Right forelimb (tissue), 1 donor: ENCODE results near the gene RASEF.
"Not testable (repeated sequence)": the region's sequence is repeated elsewhere in the genome, so short reads cannot be mapped to it uniquely, and the experiment has no call there.

Source experiments
- DNase-seq: peaks from one replicate; pipeline ENCODE4 v3.0.0-alpha.2; 2018

The RASEF gene

GRCh38 chr9:83062651-83063527 lies at the start of gene RASEF:
RASEF (minus strand) TSS chr9:83063142; CDS start chr9:83062867, 275 bp downstream.
- DNase-seq = peak; percentile 70

DNA sequence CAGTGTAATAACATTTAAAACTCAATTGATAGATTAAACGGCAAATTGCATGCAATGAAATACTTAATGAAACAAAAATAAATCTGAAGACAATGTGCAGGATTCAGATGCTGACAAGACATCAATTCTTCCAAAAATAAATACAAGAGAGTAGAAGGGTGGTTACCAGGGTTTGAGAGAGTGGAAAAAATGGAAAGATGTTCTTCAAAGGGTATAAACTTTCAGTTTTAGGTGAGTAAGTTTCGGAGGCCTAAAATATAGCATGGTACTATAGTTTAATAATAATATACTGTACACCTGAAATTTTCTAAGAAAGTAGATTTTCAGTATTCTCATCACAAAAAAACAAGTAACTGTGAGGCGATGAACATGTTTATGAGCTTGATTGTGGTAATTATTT lies 48.2 kb upstream of the RASEF start:
- no peak for DNase-seq

- DNase-seq = no peak
These were observed 46.4 kb upstream of the RASEF start for GRCh38 chr9:83109296-83109695.

DNA sequence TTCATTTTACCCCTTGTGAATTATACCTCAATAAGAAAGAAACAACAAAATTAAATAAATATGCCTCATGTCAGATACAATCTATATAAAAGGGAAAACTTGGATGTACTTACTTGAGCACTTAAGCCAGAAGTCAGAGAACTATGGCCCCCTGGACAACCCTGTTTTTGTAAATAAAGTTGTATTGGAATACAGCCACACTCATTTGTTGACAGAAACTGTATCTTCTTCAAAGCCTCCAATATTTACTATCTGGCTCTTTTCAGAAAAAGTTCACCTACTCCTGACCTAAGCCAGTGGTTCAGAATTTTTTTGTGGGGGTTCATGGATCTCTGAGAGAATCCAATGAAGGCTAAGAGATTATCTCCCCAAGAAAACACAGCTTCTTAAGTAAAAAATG lies 45.3 kb upstream of the RASEF start:
- DNase-seq = no peak

GRCh38 chr9:83106772-83107171 lies 43.8 kb upstream of the RASEF start:
- no peak for DNase-seq

DNA sequence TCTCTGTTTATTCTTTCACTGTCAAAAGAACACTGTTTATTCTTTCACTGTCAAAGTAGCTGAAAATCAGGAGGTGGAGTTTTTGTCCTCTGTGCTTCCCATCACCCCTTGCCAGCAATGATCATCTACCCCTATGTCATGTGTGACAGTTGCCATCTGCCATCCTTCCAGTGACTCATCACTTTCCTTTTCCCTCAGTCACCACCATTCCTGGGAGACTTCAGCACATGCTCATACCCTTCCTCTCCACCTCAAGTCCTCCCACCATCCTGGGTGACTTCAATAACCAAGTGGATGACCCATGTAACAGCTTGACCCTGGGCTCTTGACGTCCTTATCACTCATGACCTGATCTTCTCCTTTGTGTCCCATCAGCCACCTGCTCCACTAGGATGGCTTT lies 43.3 kb upstream of the RASEF start:
- DNase-seq = no peak

DNA sequence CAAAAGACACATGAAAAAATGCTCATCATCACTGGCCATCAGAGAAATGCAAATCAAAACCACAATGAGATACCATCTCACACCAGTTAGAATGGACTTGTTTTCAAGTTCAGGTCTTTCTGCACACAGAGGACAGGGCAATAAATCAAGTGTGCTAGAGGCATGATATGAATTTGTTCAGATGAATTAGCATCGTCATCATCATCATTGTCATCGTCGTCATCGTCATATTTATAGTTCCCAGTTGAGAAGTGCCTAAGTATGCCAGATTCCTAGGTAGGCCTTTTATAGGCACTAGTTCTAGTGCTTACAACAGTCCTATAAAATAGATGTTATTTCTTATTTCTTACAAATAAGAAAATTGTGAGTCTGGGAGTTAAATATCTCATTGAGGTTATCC lies 34.7 kb upstream of the RASEF start:
- no peak for DNase-seq

- not testable (repeated sequence) for DNase-seq
These were observed 30.4 kb upstream of the RASEF start for GRCh38 chr9:83093311-83093710.

- DNase-seq = no peak
These were observed 18.9 kb upstream of the RASEF start for GRCh38 chr9:83081846-83082245.

DNA sequence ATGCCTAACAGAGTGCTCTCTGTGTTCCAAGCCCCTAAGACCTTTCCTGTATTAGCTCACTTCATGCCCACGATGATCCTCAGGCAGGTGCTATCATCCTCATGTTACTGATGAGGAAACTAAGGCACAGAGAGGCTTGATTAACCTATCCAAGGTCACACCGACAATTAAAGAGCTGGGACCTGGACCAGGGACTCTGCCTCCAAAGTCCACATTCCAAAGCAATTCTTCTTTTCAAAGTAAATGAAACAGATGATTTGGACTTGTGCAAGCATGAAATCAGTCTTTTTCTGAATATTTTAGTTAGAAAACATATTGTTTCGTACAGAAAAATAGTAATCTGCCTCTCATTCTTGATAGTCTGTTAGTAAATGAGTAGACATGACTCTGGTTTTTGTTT lies 18.1 kb upstream of the RASEF start:
- DNase-seq = no peak

DNA sequence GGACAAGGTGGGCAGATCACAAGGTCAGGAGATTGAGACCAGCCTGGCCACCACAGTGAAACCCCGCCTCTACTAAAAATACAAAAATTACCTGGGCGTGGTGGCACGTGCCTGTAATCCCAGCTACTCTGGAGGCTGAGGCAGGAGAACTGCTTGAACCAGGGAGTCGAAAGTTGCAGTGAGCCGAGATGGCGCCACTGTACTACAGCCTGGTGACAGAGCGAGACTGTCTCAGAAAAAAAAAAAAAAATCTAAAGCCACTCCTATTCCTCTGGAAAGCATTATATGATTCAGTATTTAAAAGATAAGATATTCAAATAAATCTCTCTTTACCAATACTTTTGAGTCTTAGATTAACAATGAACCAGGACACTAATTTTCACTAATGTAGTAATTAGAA lies 13.0 kb upstream of the RASEF start:
- not testable (repeated sequence) for DNase-seq

GRCh38 chr9:83072498-83072897 lies 9.6 kb upstream of the RASEF start:
- not testable (repeated sequence) for DNase-seq

DNA sequence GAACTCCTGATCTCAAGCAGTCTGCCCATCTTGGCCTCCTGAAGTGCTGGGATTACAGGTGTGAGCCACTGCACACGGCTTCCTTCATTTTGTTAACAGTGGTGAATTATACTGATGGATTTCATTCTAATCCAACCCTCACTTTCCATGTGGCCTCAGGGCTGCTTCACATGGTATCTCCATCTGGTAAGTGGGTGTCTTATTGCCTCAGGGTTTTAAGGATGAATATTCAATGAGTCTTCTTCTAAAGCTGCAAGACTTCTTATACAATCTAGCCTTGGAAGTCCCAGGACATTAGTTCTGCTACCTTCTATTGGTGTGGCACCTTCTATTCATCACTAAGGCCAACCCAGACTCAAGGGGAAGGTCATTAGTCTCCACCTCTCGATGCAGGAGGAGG lies 8.7 kb upstream of the RASEF start:
- no peak for DNase-seq

GRCh38 chr9:83070261-83070660 lies 7.3 kb upstream of the RASEF start:
- DNase-seq = no peak

GRCh38 chr9:83069651-83070050 lies 6.7 kb upstream of the RASEF start:
- DNase-seq = no peak

GRCh38 chr9:83068414-83068813 lies 5.5 kb upstream of the RASEF start:
- DNase-seq = no peak

GRCh38 chr9:83067579-83067978 lies 4.6 kb upstream of the RASEF start:
- DNase-seq = no peak

DNA sequence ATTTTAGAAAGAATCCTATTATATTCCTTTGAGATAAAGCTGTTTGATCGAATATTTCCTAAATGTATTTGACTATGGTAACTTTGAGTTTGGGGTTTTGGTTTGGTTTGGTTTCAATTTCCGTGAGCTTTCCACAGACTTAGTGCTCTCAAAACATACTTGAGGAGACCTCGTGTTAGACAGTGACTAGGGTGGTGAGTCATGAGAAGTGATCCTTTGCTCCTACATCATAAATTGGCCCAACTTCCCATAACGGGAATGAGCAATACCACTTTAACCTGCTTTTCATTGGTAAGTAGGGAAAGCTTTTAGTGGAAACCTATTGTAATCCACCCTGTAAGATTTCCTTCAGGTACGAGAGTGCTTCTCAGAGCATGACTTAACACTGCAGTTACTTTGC lies 3.8 kb upstream of the RASEF start:
- DNase-seq = no peak

- DNase-seq = no peak
These were observed 2.3 kb upstream of the RASEF start for GRCh38 chr9:83065233-83065632.

GRCh38 chr9:83061990-83062650 lies 822 bp downstream of the RASEF start:
- peak; percentile 65 for DNase-seq

GRCh38 chr9:83061036-83061435 lies 1.9 kb downstream of the RASEF start:
- no peak for DNase-seq

- no peak for DNase-seq
These were observed 2.4 kb downstream of the RASEF start for GRCh38 chr9:83060556-83060955.

- DNase-seq = no peak
These were observed 3.5 kb downstream of the RASEF start for GRCh38 chr9:83059417-83059816.

GRCh38 chr9:83056911-83057310 lies 6.0 kb downstream of the RASEF start:
- DNase-seq = no peak
